Keratinocyte (primary cell): Measurements from ENCODE around the gene NOTCH3. TPM values are rescaled to one million over a fixed set of nuclear protein-coding genes. Genes with fewer than 3 reads are reported as not detected.

Experiments used
- DNase-seq: peaks from one replicate; pipeline ENCODE4 v3.0.0-alpha.2; 2011; ENCODE audit warnings: low read depth, missing footprints, low spot score
- FAIRE-seq: peaks from 2 replicates; lab custom pipeline; 2011; peaks lifted over from hg19 to GRCh38; lab: Jason Lieb, UNC
- H2AFZ ChIP-seq: 2 replicates; pipeline ENCODE4 v1.6.0; 2012; ENCODE audit warnings: low read length, control low read depth, inconsistent platforms; ENCODE audit not compliant: control insufficient read depth
- H3K27ac ChIP-seq: 2 replicates; pipeline ENCODE4 v1.5.1; 2011; ENCODE audit warnings: low read length; ENCODE audit not compliant: control insufficient read depth, insufficient read depth
- H3K27me3 ChIP-seq: 3 replicates; pipeline ENCODE4 v1.6.0; 2011; ENCODE audit warnings: low read length; ENCODE audit not compliant: control insufficient read depth, insufficient read depth; ENCODE audit errors: extremely low read depth
- H3K36me3 ChIP-seq, 2 experiments: 2 replicates in 1 of 2; 3 replicates in 1 of 2; pipeline ENCODE4 v1.5.1; 2011; ENCODE audit warnings: low read length in 2 of 2, mild to moderate bottlenecking in 1 of 2; ENCODE audit not compliant: control insufficient read depth in 2 of 2, insufficient read depth in 2 of 2; ENCODE audit errors: extremely low read depth in 1 of 2
- H3K4me1 ChIP-seq: 3 replicates; pipeline ENCODE4 v1.5.1; 2011; ENCODE audit warnings: low read length; ENCODE audit not compliant: control insufficient read depth, insufficient read depth; ENCODE audit errors: extremely low read depth
- H3K4me2 ChIP-seq: 3 replicates; pipeline ENCODE4 v1.6.0; 2011; ENCODE audit warnings: low read depth, low read length; ENCODE audit not compliant: control insufficient read depth, insufficient read depth; ENCODE audit errors: extremely low read depth
- H3K4me3 ChIP-seq, 3 experiments: fragments of 200-600 bp in 1 of 3; sonication (generic) in 1 of 3; 2 replicates in 2 of 3; 3 replicates in 1 of 3; pipeline ENCODE4 v1.5.1; 2011 to 2016; ENCODE audit warnings: low read length in 3 of 3, mild to moderate bottlenecking in 3 of 3, control low read depth in 2 of 3, inconsistent platforms in 1 of 3, low read depth in 1 of 3, mixed read lengths in 1 of 3, mixed run types in 1 of 3, moderate library complexity in 1 of 3; ENCODE audit not compliant: control insufficient read depth in 2 of 3, insufficient read depth in 2 of 3; ENCODE audit errors: extremely low read depth in 1 of 3
- H3K79me2 ChIP-seq: 2 replicates; pipeline ENCODE4 v1.6.0; 2012; ENCODE audit warnings: low read length; ENCODE audit not compliant: control insufficient read depth, insufficient read depth
- H3K9ac ChIP-seq: 3 replicates; pipeline ENCODE4 v1.6.0; 2011; ENCODE audit warnings: low read length; ENCODE audit not compliant: control insufficient read depth, insufficient read depth; ENCODE audit errors: extremely low read depth
- H3K9me1 ChIP-seq: 3 replicates; pipeline ENCODE4 v1.6.0; 2011; ENCODE audit warnings: low read length; ENCODE audit not compliant: control insufficient read depth, insufficient read depth; ENCODE audit errors: extremely low read depth
- H3K9me3 ChIP-seq: 2 replicates; pipeline ENCODE4 v1.5.1; 2012; ENCODE audit warnings: low read depth, low read length; ENCODE audit not compliant: control insufficient read depth
- H4K20me1 ChIP-seq: 3 replicates; pipeline ENCODE4 v1.6.0; 2011; ENCODE audit warnings: low read length; ENCODE audit not compliant: control insufficient read depth, insufficient read depth; ENCODE audit errors: extremely low read depth
- CTCF ChIP-seq, 3 experiments: IDR thresholded peaks in 1 of 3; conservative IDR thresholded peaks in 1 of 3; optimal IDR thresholded peaks in 1 of 3; 2 replicates in 2 of 3; 3 replicates in 1 of 3; pipeline versions ENCODE3 to v1.5.1; 2011; ENCODE audit warnings: low read length in 3 of 3, mild to moderate bottlenecking in 3 of 3, moderate library complexity in 2 of 3, control low read depth in 1 of 3, inconsistent platforms in 1 of 3; ENCODE audit not compliant: insufficient read depth in 2 of 3; ENCODE audit errors: extremely low read depth in 1 of 3
- EZH2 ChIP-seq: IDR thresholded peaks from one replicate; pipeline ENCODE4 v1.6.1; 2012; ENCODE audit warnings: inconsistent platforms, mild to moderate bottlenecking, low read length, moderate library complexity
- dilution Hi-C: fragments of 300-500 bp; cut with MboI; formaldehyde crosslinking; loops from one replicate; pipeline ENCODE4 v1.7.0; 2020; ENCODE audit warnings: low sequenced_read_pairs; ENCODE audit not compliant: extremely low pct_ligation_motif_present
- polyA plus RNA-seq, 5 experiments: library from polyadenylated mRNA; depleted of rRNA in 3 of 5; stranded (reverse) in 3 of 5; stranded (forward) in 1 of 5; unstranded in 1 of 5; fragments of >200 nt; gene quantifications; 1 replicate in 1 of 5; 2 replicates in 3 of 5; 3 replicates in 1 of 5; pipeline versions ENCODE4 v1.2.1 to v1.2.3, GENCODE V29; 2011 to 2012; ENCODE audit warnings: missing spikeins in 2 of 5, low read depth in 1 of 5, low replicate concordance in 1 of 5

Gene NOTCH3
- polyA plus RNA-seq, 1 donor (not counting 4 experiments of a cell fraction or from before 2014, with no cell fraction given): 4.1 TPM

GRCh38 chr19:15180451-15181390 is 20.1 kb downstream of the NOTCH3 start:
- no peaks in the 10 kb centered on the region for H3K9me3 ChIP-seq
- peak overlapping the region; percentile 1 for H3K4me2 ChIP-seq
- H3K79me2 ChIP-seq: no peaks in the 10 kb centered on the region
- H2AFZ ChIP-seq: no peak overlapping the region
- dilution Hi-C loops: no loop called here
- no peaks in the 10 kb centered on the region for H3K4me1 ChIP-seq
- no peaks in the 10 kb centered on the region for H3K9me1 ChIP-seq
- no peaks in the 10 kb centered on the region for H4K20me1 ChIP-seq
- no peak overlapping the region for H3K9ac ChIP-seq
- no peak for TF ChIP-seq CTCF (optimal IDR thresholded peaks at IDR 0.05 in 1 of 3, IDR thresholded peaks at IDR 0.05 in 1 of 3, conservative IDR thresholded peaks at IDR 0.05 in 1 of 3; ENCODE audit: extremely low read depth in 1 of 3, insufficient read depth in 2 of 3, low read length in 3 of 3)
- no peak for TF ChIP-seq EZH2
- H3K27me3 ChIP-seq: no peaks in the 10 kb centered on the region
- H3K27ac ChIP-seq: no peak overlapping the region
- DNase-seq: no peak
- peaks cover 0 to 7% of the 10 kb centered on the region in 2 experiments for H3K36me3 ChIP-seq
- no peak for FAIRE-seq
- peak overlapping the region in 1 of 3 experiments; percentile 36 for H3K4me3 ChIP-seq

- dilution Hi-C loops: no loop called here
- Histone ChIP-seq H3K27ac (no peak overlapping the region), H3K27me3 (no peaks in the 10 kb centered on the region), H3K9ac (no peak overlapping the region), H3K4me3 (no peak overlapping the region), H3K9me3 (no peaks in the 10 kb centered on the region), H3K4me1 (no peaks in the 10 kb centered on the region), H3K9me1 (no peaks in the 10 kb centered on the region), H3K36me3 (peaks cover 0 to 9% of the 10 kb centered on the region in 2 experiments), H2AFZ (no peak overlapping the region), H3K4me2 (no peak overlapping the region), H3K79me2 (no peaks in the 10 kb centered on the region), H4K20me1 (no peaks in the 10 kb centered on the region)
- no peak for DNase-seq
- FAIRE-seq: no peak
- TF ChIP-seq CTCF (optimal IDR thresholded peaks at IDR 0.05 in 1 of 3, IDR thresholded peaks at IDR 0.05 in 1 of 3, conservative IDR thresholded peaks at IDR 0.05 in 1 of 3; ENCODE audit: extremely low read depth in 1 of 3, insufficient read depth in 2 of 3, low read length in 3 of 3) (no peak), EZH2 (no peak)
Measured at GRCh38 chr19:15178629-15179308, 22.0 kb downstream of the NOTCH3 start.
